ENCODE measurements around the gene TUT4. TPM values are rescaled to one million over a fixed set of nuclear protein-coding genes. Genes with fewer than 3 reads are reported as not detected.

TUT4 gene
- total and polyA plus RNA-seq, 2 of the 4 experiments (the other 2 are of a cell fraction): 10.9 to 40.0 TPM

GRCh38 chr1:52556641-52557360, 3.9 kb upstream of the TUT4 start:
- Histone ChIP-seq H3K56ac (ENCODE audit: extremely low read depth, insufficient read depth, low read length) (no peak overlapping the region), H2AK5ac (ENCODE audit: low read depth, low read length) (no peak overlapping the region), H2AK9ac (replicated peaks; ENCODE audit: low read depth, low read length, poor library complexity) (no peak overlapping the region), H3K4me2 (ENCODE audit: low read depth, low read length) (no peak overlapping the region), H4K8ac (ENCODE audit: low read depth in 2 of 2, low read length in 2 of 2) (no peak overlapping the region), H2BK15ac (ENCODE audit: low read depth, low read length) (no peak overlapping the region), H2BK20ac (ENCODE audit: low read depth, low read length) (no peak overlapping the region), H4K91ac (ENCODE audit: insufficient read depth, low read depth, low read length) (no peak overlapping the region), H3K4ac (ENCODE audit: low read depth, low read length) (no peak overlapping the region), H3K4me3 (ENCODE audit: insufficient read depth, low read depth, low read length) (no peak overlapping the region), H3K23ac (ENCODE audit: low read depth, low read length) (no peak overlapping the region), H4K5ac (ENCODE audit: low read depth, low read length) (no peak overlapping the region), H3K27ac (ENCODE audit: insufficient read depth, low read length) (no peak overlapping the region), H3K36me3 (ENCODE audit: control insufficient read depth, insufficient read depth, low read length) (no peaks in the 10 kb centered on the region), H3K14ac (replicated peaks; ENCODE audit: low read depth, low read length) (no peak overlapping the region), H3K9me1 (ENCODE audit: insufficient read depth, low read length) (no peaks in the 10 kb centered on the region), H3K18ac (ENCODE audit: low read depth, low read length) (no peak overlapping the region), H3K4me1 (ENCODE audit: control insufficient read depth, insufficient read depth, low read length) (peaks cover 2% of the 10 kb centered on the region; the same call in 1 of the 2 replicates), H3K9me3 (ENCODE audit: control insufficient read depth, insufficient read depth, low read length) (no peaks in the 10 kb centered on the region), H4K20me1 (ENCODE audit: insufficient read depth, low read length) (peaks cover 11% of the 10 kb centered on the region; the same call in 1 of the 2 replicates), H3K27me3 (ENCODE audit: control insufficient read depth, insufficient read depth, low read length) (no peaks in the 10 kb centered on the region), H2AFZ (replicated peaks; ENCODE audit: low read length, poor library complexity) (no peak overlapping the region), H2BK120ac (ENCODE audit: low read depth, low read length) (no peak overlapping the region), H3K79me1 (ENCODE audit: low read depth in 1 of 2, low read length in 2 of 2) (peaks cover 0 to 23% of the 10 kb centered on the region in 2 experiments; a peak in 2 of 4 replicates), H3K9ac (ENCODE audit: low read depth, low read length) (no peak overlapping the region), H2BK5ac (ENCODE audit: low read depth, low read length, poor library complexity, severe bottlenecking) (no peak overlapping the region)
- in situ Hi-C loops (cut with MboI; ENCODE audit: low sequenced_read_pairs): no loop called here
- WGBS, 2 experiments (ENCODE audit: extremely low coverage in 2 of 2, insufficient read length in 1 of 2): no CpG with 5 or more reads among the region's 4 CpGs
- CTCF ChIA-PET: no interaction called here
- dilution Hi-C loops (cut with HindIII; ENCODE audit: low sequenced_read_pairs, unreplicated experiment): no loop called here
- DNase-seq (no peak), ATAC-seq (ENCODE audit: low read depth) (no peak)
- POLR2A ChIA-PET (ENCODE audit: unreplicated experiment): no interaction called here
- no TSS peak for BruUV-seq (replicated peaks)
- TF ChIP-seq FOS (IDR thresholded peaks at IDR 0.05; ENCODE audit: low read depth, low read length): no peak
- TF ChIP-seq CHD1 (IDR thresholded peaks at IDR 0.05; ENCODE audit: low read depth, low read length): no peak
- no peak for TF ChIP-seq CEBPB (IDR thresholded peaks at IDR 0.05; ENCODE audit: low read depth, low read length)
- no peak for TF ChIP-seq MXI1 (IDR thresholded peaks at IDR 0.05; ENCODE audit: borderline replicate concordance, low read depth, low read length)
- no peak for TF ChIP-seq RFX5 (IDR thresholded peaks at IDR 0.05; ENCODE audit: low read depth, low read length)
- intact Hi-C loops (cut with micrococcal nuclease): no loop called here
